Measurements from ENCODE around the gene HEXA.

DNA sequence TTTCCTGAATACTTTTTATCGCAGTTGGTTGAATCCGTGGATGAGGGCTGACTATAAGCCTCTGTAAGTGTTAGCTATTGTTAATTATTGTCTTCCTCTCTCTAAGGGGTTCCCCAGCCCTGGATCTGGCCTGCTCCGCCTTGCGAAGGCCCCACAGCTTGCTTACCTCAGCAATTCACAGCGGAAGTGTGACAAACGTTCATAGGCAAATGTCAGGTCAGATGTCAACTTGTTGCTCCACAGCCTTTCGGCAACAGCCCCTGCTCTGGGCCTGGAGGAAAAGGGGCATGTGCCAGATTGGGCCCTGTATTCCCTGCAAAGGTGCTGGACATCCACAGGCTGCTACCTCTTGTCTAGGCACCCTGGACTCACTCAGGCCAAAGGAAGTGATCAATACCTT lies 30.5 kb downstream of the HEXA start:
- TF ChIP-seq EZH2 (IDR thresholded peaks at IDR 0.05) (no peak), POLR2AphosphoS5 (IDR thresholded peaks at IDR 0.05; ENCODE audit: borderline replicate concordance, low read depth, low read length) (no peak), FOXP2 (optimal IDR thresholded peaks at IDR 0.05; ENCODE audit: control extremely low read depth, extremely low read length, insufficient read depth) (no peak)

Data from SK-N-MC (cell line).